H9 (cell line): ENCODE results near the gene GSTT2B. TPM values are rescaled to one million over a fixed set of nuclear protein-coding genes. Genes with fewer than 3 reads are reported as not detected.

Experiments used
- DNase-seq: peaks from one replicate; pipeline ENCODE4 v3.0.0-alpha.2; 2017
- H2AFZ ChIP-seq: one replicate; pipeline ENCODE4 v1.6.1; 2013; ENCODE audit warnings: mild to moderate bottlenecking, low read length, control low read depth, moderate library complexity
- H2AK5ac ChIP-seq: 2 replicates; pipeline ENCODE4 v1.6.1; 2013; ENCODE audit warnings: low read length, control low read depth, mixed read lengths; ENCODE audit not compliant: insufficient read length
- H2BK120ac ChIP-seq: one replicate; pipeline ENCODE4 v1.6.1; 2013; ENCODE audit warnings: low read depth, mild to moderate bottlenecking, low read length, control low read depth, inconsistent platforms; ENCODE audit not compliant: poor library complexity, severe bottlenecking
- H2BK12ac ChIP-seq: 2 replicates; pipeline ENCODE4 v1.6.1; 2013; ENCODE audit warnings: low read length, control low read depth, mixed read lengths, low read depth; ENCODE audit not compliant: insufficient read length
- H2BK15ac ChIP-seq: 2 replicates; pipeline ENCODE4 v1.6.1; 2013; ENCODE audit warnings: low read depth, low read length, control low read depth
- H2BK20ac ChIP-seq: one replicate; pipeline ENCODE4 v1.6.1; 2013; ENCODE audit warnings: low read depth, mild to moderate bottlenecking, low read length, control low read depth, inconsistent platforms; ENCODE audit not compliant: poor library complexity, severe bottlenecking
- H2BK5ac ChIP-seq: 2 replicates; pipeline ENCODE4 v1.6.1; 2013; ENCODE audit warnings: low read length, control low read depth, mixed read lengths; ENCODE audit not compliant: insufficient read length
- H3K14ac ChIP-seq: 2 replicates; pipeline ENCODE4 v1.6.1; 2013; ENCODE audit warnings: low read length, control low read depth; ENCODE audit not compliant: insufficient read depth
- H3K18ac ChIP-seq: 2 replicates; pipeline ENCODE4 v1.6.1; 2013; ENCODE audit warnings: low read depth, mild to moderate bottlenecking, mixed read lengths, low read length, control low read depth; ENCODE audit not compliant: insufficient read length
- H3K23ac ChIP-seq: 2 replicates; pipeline ENCODE4 v1.6.1; 2013; ENCODE audit warnings: low read length, control low read depth, mixed read lengths, low read depth; ENCODE audit not compliant: insufficient read length
- H3K23me2 ChIP-seq: 2 replicates; pipeline ENCODE4 v1.6.1; 2013; ENCODE audit warnings: low read depth, mild to moderate bottlenecking, mixed read lengths, low read length, control low read depth; ENCODE audit not compliant: insufficient read length, poor library complexity, severe bottlenecking
- H3K27ac ChIP-seq: 2 replicates; pipeline ENCODE4 v1.5.1; 2013; ENCODE audit warnings: low read length, control low read depth, mixed read lengths, low read depth; ENCODE audit not compliant: insufficient read length
- H3K27me3 ChIP-seq: 2 replicates; pipeline ENCODE4 v1.6.1; 2013; ENCODE audit warnings: low read length, control low read depth, inconsistent platforms; ENCODE audit not compliant: insufficient read depth
- H3K4ac ChIP-seq: 2 replicates; pipeline ENCODE4 v1.6.1; 2013; ENCODE audit warnings: low read depth, mild to moderate bottlenecking, control low read depth, inconsistent platforms, low read length, moderate library complexity
- H3K4me1 ChIP-seq: 2 replicates; pipeline ENCODE4 v1.6.1; 2013; ENCODE audit warnings: low read length, control low read depth, inconsistent platforms; ENCODE audit not compliant: insufficient read depth
- H3K4me2 ChIP-seq: 2 replicates; pipeline ENCODE4 v1.6.1; 2013; ENCODE audit warnings: low read length, control low read depth, mixed read lengths; ENCODE audit not compliant: insufficient read length, insufficient read depth
- H3K56ac ChIP-seq: 2 replicates; pipeline ENCODE4 v1.6.1; 2013; ENCODE audit warnings: low read depth, mild to moderate bottlenecking, mixed read lengths, low read length, control low read depth; ENCODE audit not compliant: insufficient read length
- H3K79me1 ChIP-seq: 2 replicates; pipeline ENCODE4 v1.6.1; 2013; ENCODE audit warnings: low read depth, mild to moderate bottlenecking, moderate library complexity, low read length, control low read depth, inconsistent platforms; ENCODE audit not compliant: insufficient read depth, poor library complexity, severe bottlenecking
- H3K79me2 ChIP-seq: 2 replicates; pipeline ENCODE4 v1.6.1; 2013; ENCODE audit warnings: low read length, control low read depth, inconsistent platforms; ENCODE audit not compliant: insufficient read depth
- H3K9ac ChIP-seq: 2 replicates; pipeline ENCODE4 v1.6.1; 2013; ENCODE audit warnings: low read length, control low read depth, mixed read lengths; ENCODE audit not compliant: insufficient read length; ENCODE audit errors: extremely low read depth
- H3K9me3 ChIP-seq: one replicate; pipeline ENCODE4 v1.6.1; 2013; ENCODE audit warnings: low read depth, low read length, inconsistent platforms; ENCODE audit not compliant: control insufficient read depth
- H3T11ph ChIP-seq: one replicate; pipeline ENCODE4 v1.6.1; 2013; ENCODE audit warnings: mild to moderate bottlenecking, low read length, control low read depth, inconsistent platforms
- H4K20me1 ChIP-seq: one replicate; pipeline ENCODE4 v1.6.1; 2013; ENCODE audit not compliant: control insufficient read depth, insufficient read length, insufficient read depth
- H4K5ac ChIP-seq: 2 replicates; pipeline ENCODE4 v1.6.1; 2013; ENCODE audit warnings: low read depth, mild to moderate bottlenecking, mixed read lengths, low read length, control low read depth; ENCODE audit not compliant: insufficient read length
- H4K8ac ChIP-seq: replicated peaks from 2 replicates; pipeline ENCODE4 v1.6.1; 2013; ENCODE audit warnings: low read length, control low read depth, mixed read lengths, low read depth; ENCODE audit not compliant: insufficient read length
- H4K91ac ChIP-seq: 2 replicates; pipeline ENCODE4 v1.6.1; 2013; ENCODE audit warnings: low read depth, mild to moderate bottlenecking, moderate library complexity, mixed read lengths, low read length, control low read depth; ENCODE audit not compliant: insufficient read length
- H3K27ac Mint-ChIP-seq, 3 experiments: 2 replicates in 2 of 3; 3 replicates in 1 of 3; pipeline ENCODE4 v1.8.0; 2020 to 2021; ENCODE audit warnings: mixed read lengths in 3 of 3, mild to moderate bottlenecking in 1 of 3, moderate library complexity in 1 of 3
- H3K27me3 Mint-ChIP-seq: 2 replicates; pipeline ENCODE4 v1.8.0; 2021; ENCODE audit warnings: low read depth, mild to moderate bottlenecking, moderate library complexity, mixed read lengths
- H3K36me3 Mint-ChIP-seq, 3 experiments: 2 replicates in 2 of 3; 3 replicates in 1 of 3; pipeline ENCODE4 v1.8.0; 2020 to 2021; ENCODE audit warnings: low read depth in 3 of 3, mixed read lengths in 3 of 3; ENCODE audit not compliant: insufficient read depth in 1 of 3
- H3K4me1 Mint-ChIP-seq, 2 experiments: 2 replicates each; pipeline ENCODE4 v1.8.0; 2020; ENCODE audit warnings: mixed read lengths in 2 of 2
- H3K4me3 Mint-ChIP-seq, 2 experiments: 2 replicates in 1 of 2; 3 replicates in 1 of 2; pipeline ENCODE4 v1.8.0; 2020 to 2021; ENCODE audit warnings: mild to moderate bottlenecking in 2 of 2, mixed read lengths in 2 of 2, moderate library complexity in 1 of 2
- H3K9me3 Mint-ChIP-seq, 2 experiments: 2 replicates in 1 of 2; 3 replicates in 1 of 2; pipeline ENCODE4 v1.8.0; 2020; ENCODE audit warnings: mild to moderate bottlenecking in 2 of 2, mixed read lengths in 2 of 2, moderate library complexity in 1 of 2
- WGBS: extraction: QIAGEN DNeasy Blood & Tissue Kit; methylation state at CpG from one replicate; pipeline ENCODE4 v1.1.7; 2013; ENCODE audit warnings: missing lambda C conversion rate, low lambda C conversion rate, mixed read lengths; ENCODE audit not compliant: insufficient read length; ENCODE audit errors: extremely low coverage; 5-methylcytosine and 5-hydroxymethylcytosine counted together
- total RNA-seq: library from RNA; stranded (reverse); gene quantifications from 2 replicates; pipeline ENCODE4 v1.2.1, GENCODE V29; 2021
- TF ChIP-seq, protein P1 (sequence below): fragments of 200-600 bp; sonication (generic); conservative IDR thresholded peaks from 3 replicates; pipeline ENCODE4 v1.8.0; 2021; ENCODE audit warnings: antibody characterized with exemption, mild to moderate bottlenecking

The GSTT2B gene
- total RNA-seq, 1 experiment from 2014 or later = 4.5 TPM

DNA sequence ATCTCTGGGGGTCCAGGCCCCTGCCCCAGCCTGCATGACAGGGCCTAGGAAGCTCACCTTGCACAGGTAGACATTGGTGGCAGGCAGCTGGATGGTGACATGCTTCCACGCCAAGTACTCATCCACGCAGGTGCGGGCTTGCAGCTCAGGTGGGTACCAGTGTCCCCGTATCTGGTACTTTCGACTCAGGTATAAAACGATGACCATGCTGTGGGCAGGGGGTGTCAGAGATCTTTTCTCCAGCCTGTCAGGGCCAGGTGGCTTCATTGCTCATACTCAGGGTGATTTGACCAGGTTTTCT lies 45.9 kb upstream of the GSTT2B start:
- no peak overlapping the region for H3K4me3 Mint-ChIP-seq

More for the DNA sequence above, 45.9 kb upstream of the GSTT2B start:
- no peak overlapping the region for H3K27ac ChIP-seq
- no peak overlapping the region for H2AK5ac ChIP-seq
- H4K91ac ChIP-seq = no peak overlapping the region
- H2AFZ ChIP-seq = no peak overlapping the region
- no CpG with 5 or more reads among the region's 6 CpGs for WGBS
- peaks cover 2% of the 10 kb centered on the region for H4K20me1 ChIP-seq
- H3K27me3 ChIP-seq = no peaks in the 10 kb centered on the region; the same call in 1 of the 2 replicates
- Mint-ChIP-seq H3K4me1 (peaks cover 7 to 17% of the 10 kb centered on the region in 2 experiments), H3K9me3 (peaks cover 0 to 4% of the 10 kb centered on the region in 2 experiments; a peak in 2 of 5 replicates), H3K27ac (no peak overlapping the region), H3K27me3 (peaks cover 9% of the 10 kb centered on the region), H3K36me3 (no peaks in the 10 kb centered on the region; a peak in 1 of 7 replicates)
- no peak overlapping the region for H3K4ac ChIP-seq
- no peaks in the 10 kb centered on the region for H3K79me2 ChIP-seq
- no peak overlapping the region for H2BK15ac ChIP-seq
- no peak overlapping the region for H3K23ac ChIP-seq
- H3K4me2 ChIP-seq = no peak overlapping the region
- H3K9ac ChIP-seq = no peak overlapping the region
- no peak overlapping the region for H3K14ac ChIP-seq
- H3K9me3 ChIP-seq = no peaks in the 10 kb centered on the region
- H3K23me2 ChIP-seq = peaks cover 4% of the 10 kb centered on the region
- H4K5ac ChIP-seq = no peak overlapping the region
- H2BK5ac ChIP-seq = no peak overlapping the region
- H4K8ac ChIP-seq = no peak overlapping the region
- TF ChIP-seq, protein P1, sequence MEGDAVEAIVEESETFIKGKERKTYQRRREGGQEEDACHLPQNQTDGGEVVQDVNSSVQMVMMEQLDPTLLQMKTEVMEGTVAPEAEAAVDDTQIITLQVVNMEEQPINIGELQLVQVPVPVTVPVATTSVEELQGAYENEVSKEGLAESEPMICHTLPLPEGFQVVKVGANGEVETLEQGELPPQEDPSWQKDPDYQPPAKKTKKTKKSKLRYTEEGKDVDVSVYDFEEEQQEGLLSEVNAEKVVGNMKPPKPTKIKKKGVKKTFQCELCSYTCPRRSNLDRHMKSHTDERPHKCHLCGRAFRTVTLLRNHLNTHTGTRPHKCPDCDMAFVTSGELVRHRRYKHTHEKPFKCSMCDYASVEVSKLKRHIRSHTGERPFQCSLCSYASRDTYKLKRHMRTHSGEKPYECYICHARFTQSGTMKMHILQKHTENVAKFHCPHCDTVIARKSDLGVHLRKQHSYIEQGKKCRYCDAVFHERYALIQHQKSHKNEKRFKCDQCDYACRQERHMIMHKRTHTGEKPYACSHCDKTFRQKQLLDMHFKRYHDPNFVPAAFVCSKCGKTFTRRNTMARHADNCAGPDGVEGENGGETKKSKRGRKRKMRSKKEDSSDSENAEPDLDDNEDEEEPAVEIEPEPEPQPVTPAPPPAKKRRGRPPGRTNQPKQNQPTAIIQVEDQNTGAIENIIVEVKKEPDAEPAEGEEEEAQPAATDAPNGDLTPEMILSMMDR = no peak
- H3K79me1 ChIP-seq = no peaks in the 10 kb centered on the region
- no peak overlapping the region for H2BK20ac ChIP-seq
- no peak overlapping the region for H2BK12ac ChIP-seq
- H3T11ph ChIP-seq = no peak overlapping the region
- H3K18ac ChIP-seq = no peak overlapping the region
- H3K4me1 ChIP-seq = no peaks in the 10 kb centered on the region
- DNase-seq = no peak
- no peak overlapping the region for H3K56ac ChIP-seq
- H2BK120ac ChIP-seq = no peak overlapping the region
